ENCODE data around the gene SON. TPM values are rescaled to one million over a fixed set of nuclear protein-coding genes. Genes with fewer than 3 reads are reported as not detected.

SON gene
- polyA plus RNA-seq, 3 donors, result 66.4 to 269 (median 184) TPM

DNA sequence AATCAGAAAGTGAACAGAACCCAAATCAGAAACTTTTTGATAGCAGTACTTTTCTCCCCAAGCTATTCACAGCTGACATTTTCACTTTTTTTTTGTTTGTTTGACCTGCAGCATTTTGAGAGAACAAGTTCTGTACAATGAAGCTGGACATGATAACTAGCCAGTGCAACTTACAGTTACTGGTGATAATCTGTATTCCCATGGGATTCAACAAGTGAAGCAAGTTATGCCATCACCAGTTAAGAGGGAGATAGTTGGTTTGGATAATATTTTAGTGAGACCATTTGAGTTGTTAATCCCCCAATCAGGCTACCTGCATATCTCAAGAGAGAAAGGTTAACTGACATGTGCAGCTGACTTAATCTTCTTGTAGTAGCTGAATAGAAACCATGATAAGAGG is 18.1 kb downstream of the SON start:
- H3K4me1 Mint-ChIP-seq, result no peaks in the 10 kb centered on the region
- TF ChIP-seq, protein P1, sequence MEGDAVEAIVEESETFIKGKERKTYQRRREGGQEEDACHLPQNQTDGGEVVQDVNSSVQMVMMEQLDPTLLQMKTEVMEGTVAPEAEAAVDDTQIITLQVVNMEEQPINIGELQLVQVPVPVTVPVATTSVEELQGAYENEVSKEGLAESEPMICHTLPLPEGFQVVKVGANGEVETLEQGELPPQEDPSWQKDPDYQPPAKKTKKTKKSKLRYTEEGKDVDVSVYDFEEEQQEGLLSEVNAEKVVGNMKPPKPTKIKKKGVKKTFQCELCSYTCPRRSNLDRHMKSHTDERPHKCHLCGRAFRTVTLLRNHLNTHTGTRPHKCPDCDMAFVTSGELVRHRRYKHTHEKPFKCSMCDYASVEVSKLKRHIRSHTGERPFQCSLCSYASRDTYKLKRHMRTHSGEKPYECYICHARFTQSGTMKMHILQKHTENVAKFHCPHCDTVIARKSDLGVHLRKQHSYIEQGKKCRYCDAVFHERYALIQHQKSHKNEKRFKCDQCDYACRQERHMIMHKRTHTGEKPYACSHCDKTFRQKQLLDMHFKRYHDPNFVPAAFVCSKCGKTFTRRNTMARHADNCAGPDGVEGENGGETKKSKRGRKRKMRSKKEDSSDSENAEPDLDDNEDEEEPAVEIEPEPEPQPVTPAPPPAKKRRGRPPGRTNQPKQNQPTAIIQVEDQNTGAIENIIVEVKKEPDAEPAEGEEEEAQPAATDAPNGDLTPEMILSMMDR (IDR thresholded peaks at IDR 0.05), result no peak
- intact Hi-C loops (cut with micrococcal nuclease), result no loop called here

GRCh38 chr21:33561373-33561772 is 18.5 kb downstream of the SON start:
- Histone ChIP-seq H2AFZ (ENCODE audit: insufficient read depth, low read depth, low read length, poor library complexity, severe bottlenecking) (no peak overlapping the region), H3K9me3 (replicated peaks in 1 of 2; ENCODE audit: control insufficient read depth in 1 of 2, insufficient read depth in 1 of 2, low read length in 2 of 2) (no peaks in the 10 kb centered on the region), H3K9ac (ENCODE audit: insufficient read depth, low read length, poor library complexity, severe bottlenecking) (no peak overlapping the region), H3K4me1 (ENCODE audit: control insufficient read depth in 1 of 2, insufficient read depth in 2 of 2, low read length in 2 of 2) (no peaks in the 10 kb centered on the region), H4K20me1 (ENCODE audit: insufficient read depth, low read length) (peaks cover 96% of the 10 kb centered on the region), H3K27ac (ENCODE audit: low read depth in 1 of 2, low read length in 2 of 2) (no peak overlapping the region), H3K27me3 (ENCODE audit: control insufficient read depth in 2 of 2, insufficient read depth in 2 of 2, low read length in 2 of 2) (no peaks in the 10 kb centered on the region), H3K4me3 (replicated peaks in 1 of 3; ENCODE audit: low read depth in 2 of 3, low read length in 3 of 3) (no peak overlapping the region), H3K79me2 (ENCODE audit: insufficient read depth, low read length) (peaks cover 87% of the 10 kb centered on the region), H3K4me2 (replicated peaks; ENCODE audit: extremely low read depth, low read length, poor library complexity, severe bottlenecking) (no peak overlapping the region), H3K36me3 (replicated peaks in 1 of 2; ENCODE audit: control insufficient read depth in 1 of 2, insufficient read depth in 2 of 2, low read length in 2 of 2) (peaks cover 80 to 97% of the 10 kb centered on the region in 2 donors)
- no peaks in the 10 kb centered on the region for H3K27me3 Mint-ChIP-seq (ENCODE audit: low read depth in 3 of 3)
- H3K36me3 Mint-ChIP-seq, result peaks cover 56 to 79% of the 10 kb centered on the region in 2 donors
- peak overlapping the region in 1 of 7 donors; percentile 58 for H3K27ac Mint-ChIP-seq
- no peak for DNase-seq
- H3K4me1 Mint-ChIP-seq, result no peaks in the 10 kb centered on the region
- intact Hi-C loops (cut with micrococcal nuclease), result no loop called here
- 100% methylated on average over 1 of the region's 2 CpGs for WGBS (ENCODE audit: insufficient coverage)
- TF ChIP-seq, protein P1 (IDR thresholded peaks at IDR 0.05), result no peak
- no peak overlapping the region for H3K4me3 Mint-ChIP-seq
- peaks cover 0 to under 1% (median 0%) of the 10 kb centered on the region in 7 donors for H3K9me3 Mint-ChIP-seq

More for the DNA sequence above, 18.1 kb downstream of the SON start:
- no peak for DNase-seq
- H3K27me3 Mint-ChIP-seq (ENCODE audit: low read depth in 3 of 3), result no peaks in the 10 kb centered on the region
- H3K9ac ChIP-seq (ENCODE audit: insufficient read depth, low read length, poor library complexity, severe bottlenecking), result no peak overlapping the region
- no peak overlapping the region for H3K4me2 ChIP-seq (replicated peaks; ENCODE audit: extremely low read depth, low read length, poor library complexity, severe bottlenecking)
- peak overlapping the region in 2 of 7 donors; percentile 33 to 58 for H3K27ac Mint-ChIP-seq
- H3K27ac ChIP-seq (ENCODE audit: low read depth in 1 of 2, low read length in 2 of 2), result no peak overlapping the region
- H2AFZ ChIP-seq (ENCODE audit: insufficient read depth, low read depth, low read length, poor library complexity, severe bottlenecking), result no peak overlapping the region
- H3K79me2 ChIP-seq (ENCODE audit: insufficient read depth, low read length), result peaks cover 91% of the 10 kb centered on the region
- no peak overlapping the region for H3K4me3 Mint-ChIP-seq
- H3K9me3 ChIP-seq (replicated peaks in 1 of 2; ENCODE audit: control insufficient read depth in 1 of 2, insufficient read depth in 1 of 2, low read length in 2 of 2), result no peaks in the 10 kb centered on the region
- H3K36me3 ChIP-seq (replicated peaks in 1 of 2; ENCODE audit: control insufficient read depth in 1 of 2, insufficient read depth in 2 of 2, low read length in 2 of 2), result peaks cover 83 to 100% of the 10 kb centered on the region in 2 donors
- H4K20me1 ChIP-seq (ENCODE audit: insufficient read depth, low read length), result peaks cover 100% of the 10 kb centered on the region
- H3K36me3 Mint-ChIP-seq, result peaks cover 60 to 83% of the 10 kb centered on the region in 2 donors
- no peaks in the 10 kb centered on the region for H3K27me3 ChIP-seq (ENCODE audit: control insufficient read depth in 2 of 2, insufficient read depth in 2 of 2, low read length in 2 of 2)
- peaks cover 0 to 2% (median 0%) of the 10 kb centered on the region in 7 donors for H3K9me3 Mint-ChIP-seq
- H3K4me1 ChIP-seq (ENCODE audit: control insufficient read depth in 1 of 2, insufficient read depth in 2 of 2, low read length in 2 of 2), result no peaks in the 10 kb centered on the region
- no peak overlapping the region for H3K4me3 ChIP-seq (replicated peaks in 1 of 3; ENCODE audit: low read depth in 2 of 3, low read length in 3 of 3)
